Putamen (tissue), 1 donor: Measurements from ENCODE around the gene BNIP5.
A peak's percentile ranks its signal among the peaks of the same experiment; 100 is the strongest.
"Not testable (repeated sequence)": the region's sequence is repeated elsewhere in the genome, so short reads cannot be mapped to it uniquely, and the experiment has no call there.

Experiments
- DNase-seq: peaks from one replicate; pipeline ENCODE4 v3.0.0-alpha.2; 2016; ENCODE audit warnings: low spot score

Gene BNIP5

GRCh38 chr6:36367743-36368142 lies 31.1 kb upstream of the BNIP5 start:
- no peak for DNase-seq

- no peak for DNase-seq
Observed at GRCh38 chr6:36364669-36365479, 28.2 kb upstream of the BNIP5 start.

GRCh38 chr6:36364061-36364635 lies 27.5 kb upstream of the BNIP5 start:
- not testable (repeated sequence) for DNase-seq

GRCh38 chr6:36363371-36363752 lies 26.7 kb upstream of the BNIP5 start:
- not testable (repeated sequence) for DNase-seq

GRCh38 chr6:36362551-36363370 lies 26.1 kb upstream of the BNIP5 start:
- DNase-seq, result no peak

GRCh38 chr6:36361071-36361470 lies 24.4 kb upstream of the BNIP5 start:
- DNase-seq, result no peak

- DNase-seq, result peak; percentile 75
Observed at GRCh38 chr6:36360241-36361054, 23.8 kb upstream of the BNIP5 start.

GRCh38 chr6:36358226-36358915 lies 21.7 kb upstream of the BNIP5 start:
- DNase-seq, result peak; percentile 82

- DNase-seq, result no peak
Observed at GRCh38 chr6:36357872-36358225, 21.2 kb upstream of the BNIP5 start.

- peak; percentile 39 for DNase-seq
Observed at GRCh38 chr6:36355819-36356218, 19.1 kb upstream of the BNIP5 start.

GRCh38 chr6:36353411-36353915 lies 16.8 kb upstream of the BNIP5 start:
- no peak for DNase-seq

- no peak for DNase-seq
Observed at GRCh38 chr6:36352477-36353157, 15.9 kb upstream of the BNIP5 start.

GRCh38 chr6:36350681-36351571 lies 14.2 kb upstream of the BNIP5 start:
- no peak for DNase-seq

- DNase-seq, result no peak
Observed at GRCh38 chr6:36350082-36350481, 13.4 kb upstream of the BNIP5 start.

- peak; percentile 75 for DNase-seq
Observed at GRCh38 chr6:36349240-36349639, 12.6 kb upstream of the BNIP5 start.

GRCh38 chr6:36347621-36348020 lies 10.9 kb upstream of the BNIP5 start:
- no peak for DNase-seq

GRCh38 chr6:36346486-36347273 lies 10.0 kb upstream of the BNIP5 start:
- DNase-seq, result no peak

- no peak for DNase-seq
Observed at GRCh38 chr6:36345681-36346466, 9.2 kb upstream of the BNIP5 start.
